Skin of body (tissue), 2 donors: ENCODE measurements around the gene CRISP3. TPM values are rescaled to one million over a fixed set of nuclear protein-coding genes. Genes with fewer than 3 reads are reported as not detected.
"Not testable (repeated sequence)": the region's sequence is repeated elsewhere in the genome, so short reads cannot be mapped to it uniquely, and the experiment has no call there.

ENCODE experiments used
- DNase-seq: peaks from one replicate; lab custom pipeline; 2025; lab: John Stamatoyannopoulos, UW
- total RNA-seq: library from RNA; depleted of rRNA; stranded (reverse); fragments of >200 nt; gene quantifications from one replicate; pipeline ENCODE4 v1.2.3, GENCODE V29; 2014

CRISP3 gene
- 7.4 TPM for total RNA-seq

DNA sequence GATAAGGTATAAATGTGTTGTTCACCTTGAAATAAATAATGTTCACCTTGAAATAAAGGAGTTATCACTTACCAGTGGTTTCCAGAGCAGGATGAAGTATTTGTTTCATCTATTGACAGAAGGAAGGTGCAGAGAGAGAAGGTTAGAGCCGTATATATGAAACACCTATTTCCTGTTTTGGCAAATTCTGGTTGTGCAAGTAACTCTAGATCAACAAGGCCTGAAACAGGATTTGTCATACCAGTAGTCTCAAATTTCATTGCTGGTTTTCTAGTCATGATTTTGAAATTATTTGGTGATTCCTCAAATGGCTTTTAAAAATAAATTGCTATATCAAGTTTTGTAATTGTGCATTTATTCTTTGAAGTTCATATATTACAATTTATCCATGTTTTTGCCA is at the start of gene CRISP3:
Gene CRISP3, minus strand, starts transcription at position 130 of the 400 bp plus-strand sequence. Its CDS starts 21 bp downstream, at position 109.
- no peak for DNase-seq

DNA sequence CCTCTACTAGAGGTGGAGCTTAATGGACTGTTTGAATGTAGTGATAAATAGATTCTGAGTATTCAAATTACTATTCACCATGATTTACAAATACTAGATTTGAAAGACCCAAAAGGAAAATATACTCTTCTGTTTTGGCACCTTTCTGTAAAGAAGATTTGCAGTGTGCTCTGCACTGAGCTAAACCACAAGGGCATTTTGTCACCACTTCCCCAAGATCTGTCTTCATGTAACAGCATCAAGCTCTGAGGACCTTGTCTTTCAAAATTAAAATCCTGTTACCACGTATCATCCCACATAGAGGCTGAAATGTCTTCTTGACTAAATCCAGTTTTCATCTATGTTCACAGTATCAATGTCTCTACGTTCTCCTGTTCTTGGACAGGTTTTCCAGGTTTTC is 46.2 kb upstream of the CRISP3 start:
- no peak for DNase-seq

DNA sequence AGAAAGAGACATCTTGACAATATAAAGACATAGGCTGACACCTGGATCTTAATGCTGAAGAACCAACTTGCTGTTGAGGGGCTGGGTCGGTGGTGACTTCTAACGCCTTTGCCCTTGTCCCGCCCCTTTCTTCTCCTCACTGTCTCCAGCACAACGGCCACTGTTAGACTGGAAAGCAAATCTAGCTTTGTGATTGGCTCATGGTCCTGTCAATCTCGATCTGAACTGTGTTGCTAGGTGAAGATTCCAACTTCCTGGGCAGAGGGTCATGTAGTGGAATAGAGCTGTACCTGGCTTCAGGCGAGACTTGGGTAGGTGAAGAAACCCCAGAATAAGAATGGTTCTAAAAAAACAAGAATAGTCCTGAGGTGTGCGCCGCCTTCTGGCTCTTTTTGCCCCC is 43.0 kb upstream of the CRISP3 start, which contains the start of gene PGK2:
Gene PGK2, minus strand, starts transcription at position 110 of the 400 bp plus-strand sequence. Its CDS starts 98 bp downstream, at position 12.
- DNase-seq: no peak

GRCh38 chr6:49784272-49784671 is 40.1 kb upstream of the CRISP3 start:
- no peak for DNase-seq

DNA sequence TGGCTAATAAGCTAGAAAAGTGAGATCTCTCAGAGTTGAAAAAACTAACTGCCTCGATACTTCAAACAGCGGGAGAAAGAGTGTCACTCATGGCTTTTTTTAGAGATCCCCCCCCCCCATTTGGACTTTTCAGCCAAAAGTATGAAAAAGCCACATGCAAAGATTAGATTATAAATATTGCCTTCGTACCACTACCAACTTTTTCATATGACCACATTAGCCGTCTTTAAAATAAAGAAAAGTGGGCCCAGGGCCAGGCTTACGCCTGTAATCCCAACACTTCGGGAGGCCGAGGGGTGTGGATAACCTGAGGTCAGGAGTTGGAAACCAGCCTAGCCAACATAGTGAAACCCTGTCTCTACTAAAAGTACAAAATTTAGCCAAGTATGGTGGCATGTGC is 38.5 kb upstream of the CRISP3 start:
- DNase-seq: no peak

- DNase-seq: no peak
These were observed 38.1 kb upstream of the CRISP3 start for GRCh38 chr6:49782293-49782692.

DNA sequence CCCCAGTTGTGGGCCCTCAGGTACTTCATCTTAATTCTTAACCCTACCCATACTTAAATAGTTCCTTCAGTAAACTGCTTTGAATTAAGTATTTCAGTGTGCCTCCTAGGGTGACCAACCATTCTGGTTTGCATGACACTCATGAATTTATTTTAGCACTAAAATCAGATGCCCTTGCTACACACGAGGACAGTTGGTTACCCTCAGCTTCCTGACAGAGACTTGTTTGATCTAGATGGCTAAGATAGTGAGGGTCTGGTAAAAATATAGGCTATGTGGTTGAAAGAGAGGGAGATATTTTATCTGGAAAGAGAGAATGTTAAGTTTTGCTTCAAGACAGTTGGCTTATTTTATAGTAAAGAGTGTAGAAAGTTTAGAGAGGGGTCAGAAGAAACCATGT is 32.3 kb upstream of the CRISP3 start:
- no peak for DNase-seq

- DNase-seq: no peak
These were observed 30.9 kb upstream of the CRISP3 start for GRCh38 chr6:49775043-49775442.

DNA sequence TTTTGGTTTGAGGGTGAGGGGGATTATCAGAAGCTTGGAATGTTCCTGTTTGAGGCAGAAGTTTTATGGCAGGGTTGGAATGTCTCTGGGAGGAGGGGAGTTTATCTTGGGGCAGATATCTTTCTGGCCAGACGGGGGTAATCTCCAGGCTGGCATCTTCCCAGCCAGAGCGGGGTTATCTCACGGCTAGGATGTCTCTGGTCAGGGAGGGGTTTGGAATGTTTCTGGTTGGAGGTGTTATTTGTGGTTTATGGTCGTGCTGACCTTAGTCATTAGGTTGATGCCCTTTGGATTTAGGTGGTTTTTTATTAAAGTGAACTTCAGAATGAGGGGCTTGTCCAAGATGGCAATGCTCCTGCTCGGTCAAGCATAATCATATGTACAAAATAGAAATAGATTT is 28.1 kb upstream of the CRISP3 start:
- DNase-seq: no peak

GRCh38 chr6:49766762-49767161 is 22.6 kb upstream of the CRISP3 start:
- DNase-seq: no peak

DNA sequence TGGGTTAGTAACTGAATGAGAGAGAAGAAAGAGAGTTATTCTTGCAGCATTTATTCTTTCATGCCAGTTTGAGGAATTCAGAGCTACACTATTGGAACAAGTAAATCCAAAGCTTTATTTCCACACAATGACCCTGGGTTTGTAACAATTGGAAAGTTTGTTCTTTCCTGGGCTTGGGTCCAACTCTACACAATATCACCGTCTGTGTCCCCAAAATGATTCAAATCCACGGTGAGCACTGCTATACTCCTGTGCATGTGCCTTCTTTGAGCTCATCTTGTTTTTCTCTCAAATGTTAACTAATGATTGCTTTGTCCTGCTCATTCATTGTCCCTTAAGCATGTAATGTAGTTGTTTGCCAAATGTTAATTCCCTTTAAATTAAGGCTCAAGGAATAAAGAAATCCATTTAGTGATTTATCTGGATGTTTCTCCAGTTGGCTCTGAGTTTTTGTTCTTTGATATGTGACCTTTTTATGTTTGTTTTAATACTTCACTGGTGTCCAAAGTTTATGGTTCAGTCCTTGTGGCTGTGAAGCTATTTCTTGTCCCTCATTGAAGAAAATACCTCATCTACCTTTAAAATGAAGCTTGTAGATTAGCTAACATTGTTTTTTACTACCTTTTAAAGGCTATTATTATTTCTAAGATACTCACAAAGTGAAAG is 20.5 kb upstream of the CRISP3 start:
- DNase-seq: no peak

GRCh38 chr6:49743429-49743828 is 759 bp downstream of the CRISP3 start:
- DNase-seq: no peak

- no peak for DNase-seq
These were observed 4.8 kb downstream of the CRISP3 start for GRCh38 chr6:49739423-49739822.

GRCh38 chr6:49736017-49736508 is 8.1 kb downstream of the CRISP3 start:
- no peak for DNase-seq

- no peak for DNase-seq
These were observed 10.5 kb downstream of the CRISP3 start for GRCh38 chr6:49733680-49734079.

DNA sequence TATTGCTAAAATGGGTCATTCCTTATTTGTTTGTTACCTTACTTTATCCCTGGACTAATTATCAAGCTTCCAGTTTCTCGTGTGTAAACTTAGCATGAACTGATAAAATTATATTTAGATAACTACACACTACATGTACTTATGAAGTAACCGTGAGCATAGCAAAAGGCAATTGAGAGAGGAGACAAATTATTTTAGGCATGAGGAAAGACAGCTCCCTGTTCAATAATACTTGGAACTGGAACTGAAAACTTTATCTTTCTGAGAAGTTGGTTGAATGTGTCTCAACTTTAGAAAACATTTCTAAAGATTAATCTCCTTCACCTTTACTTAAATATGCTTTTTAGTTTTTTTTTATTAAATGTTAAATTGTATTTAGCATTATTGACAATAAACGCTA is 11.4 kb downstream of the CRISP3 start:
- no peak for DNase-seq

DNA sequence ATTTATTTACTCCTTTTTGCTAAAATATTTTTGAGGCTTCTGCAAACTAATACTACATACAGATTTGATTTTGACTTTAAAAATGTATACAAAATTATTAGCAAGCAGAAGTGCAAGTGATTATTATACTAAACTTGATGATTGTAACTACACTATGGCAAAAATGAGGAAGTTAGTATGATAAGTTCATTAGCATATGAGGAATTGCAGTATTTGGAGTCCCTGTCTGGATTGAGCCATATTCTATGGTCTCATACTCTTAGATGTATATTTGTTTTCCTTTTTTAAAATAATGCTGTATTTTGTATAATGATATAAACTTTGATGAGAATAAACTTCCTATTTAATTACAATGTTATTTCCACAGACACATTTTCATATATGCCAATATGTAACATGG is 13.9 kb downstream of the CRISP3 start:
- DNase-seq: no peak

DNA sequence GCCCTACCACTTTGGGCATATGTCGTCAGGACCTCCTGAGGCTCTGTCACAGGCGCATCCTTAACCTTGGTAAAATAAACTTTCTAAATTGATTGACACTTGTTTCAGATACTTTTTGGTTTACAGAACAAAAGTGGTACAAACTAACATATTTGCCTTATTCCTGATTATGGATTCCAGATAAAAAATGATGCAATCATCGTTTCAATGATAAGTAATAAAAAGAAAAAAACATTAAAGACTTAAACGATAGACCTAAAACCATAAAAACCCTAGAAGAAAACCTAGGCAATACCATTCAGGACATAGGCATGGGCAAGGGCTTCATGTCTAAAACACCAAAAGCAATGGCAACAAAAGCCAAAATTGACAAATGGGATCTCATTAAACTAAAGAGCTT is 20.3 kb downstream of the CRISP3 start:
- DNase-seq: not testable (repeated sequence)

- no peak for DNase-seq
These were observed 22.9 kb downstream of the CRISP3 start for GRCh38 chr6:49721297-49721696.

DNA sequence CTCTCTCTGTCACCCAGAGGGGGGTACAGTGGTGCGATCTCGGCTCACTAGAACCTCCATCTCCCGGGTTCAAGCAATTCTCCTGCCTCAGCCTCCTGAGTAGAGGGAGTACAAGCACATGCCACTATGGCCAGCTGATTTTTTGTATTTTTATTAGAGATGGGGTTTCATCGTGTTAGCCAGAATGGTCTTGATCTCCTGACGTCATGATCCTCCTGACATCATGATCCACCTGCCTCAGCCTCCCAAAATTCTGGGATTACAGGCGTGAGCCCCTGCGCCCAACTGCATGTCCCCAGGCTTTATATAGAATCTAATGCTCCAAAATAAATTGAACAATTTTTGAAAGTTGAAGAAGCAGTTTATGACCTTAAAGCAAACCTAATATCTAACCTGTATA is 23.8 kb downstream of the CRISP3 start:
- no peak for DNase-seq

- DNase-seq: no peak
These were observed 30.8 kb downstream of the CRISP3 start, which contains the start of gene CRISP2 for GRCh38 chr6:49713346-49713745. Gene CRISP2 (minus strand): TSS chr6:49713543. CDS start chr6:49709196, 4,347 bp downstream.

GRCh38 chr6:49698478-49698877 is 45.7 kb downstream of the CRISP3 start:
- no peak for DNase-seq

GRCh38 chr6:49693512-49693911 is 50.7 kb downstream of the CRISP3 start:
- no peak for DNase-seq
